Suppressor macrophage treated with lipopolysaccharide for 1 hour (primary cell): Measurements from ENCODE around the gene SPECC1.
"Not testable (repeated sequence)": the region's sequence is repeated elsewhere in the genome, so short reads cannot be mapped to it uniquely, and the experiment has no call there.

ENCODE experiments used
- DNase-seq, 3 donors: peaks; one replicate each; pipeline ENCODE4 v3.0.0-alpha.2; 2020 to 2022

SPECC1 gene

GRCh38 chr17:20351405-20351804, 342.2 kb downstream of the SPECC1 start:
- not testable (repeated sequence) for DNase-seq

- not testable (repeated sequence) for DNase-seq
Measured at GRCh38 chr17:20352567-20352966, 343.4 kb downstream of the SPECC1 start.

GRCh38 chr17:20363846-20364245, 354.7 kb downstream of the SPECC1 start:
- not testable (repeated sequence) for DNase-seq
